CMK (cell line): ENCODE measurements around the gene QKI.
A peak's percentile ranks its signal among the peaks of the same experiment; 100 is the strongest.

Experiments
- DNase-seq: peaks from one replicate; pipeline ENCODE4 v3.0.0-alpha.2; 2010; ENCODE audit warnings: low read depth

Gene QKI

GRCh38 chr6:163392533-163392932 is 22.0 kb upstream of the QKI start:
- DNase-seq = no peak

DNA sequence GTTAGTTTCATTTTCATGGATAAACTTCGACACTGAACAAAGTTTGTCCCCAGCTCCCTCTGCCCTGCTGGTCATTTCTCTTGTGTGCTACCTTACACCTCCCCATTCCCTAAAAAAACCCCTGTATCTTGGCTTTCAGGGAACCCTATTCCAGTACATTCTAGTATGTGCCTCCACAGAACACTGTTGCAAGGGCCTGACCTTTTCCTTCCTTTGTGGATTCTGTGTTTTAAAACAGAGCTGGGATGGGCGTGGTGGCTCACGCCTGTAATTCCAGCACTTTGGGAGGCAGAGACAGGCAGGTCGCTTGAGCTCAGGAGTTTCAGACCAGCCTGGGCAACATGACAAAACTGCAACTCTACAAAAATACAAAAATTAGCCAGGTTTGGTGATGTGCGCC is 20.6 kb upstream of the QKI start:
- DNase-seq = no peak

GRCh38 chr6:163394659-163395058 is 19.9 kb upstream of the QKI start:
- DNase-seq = no peak

DNA sequence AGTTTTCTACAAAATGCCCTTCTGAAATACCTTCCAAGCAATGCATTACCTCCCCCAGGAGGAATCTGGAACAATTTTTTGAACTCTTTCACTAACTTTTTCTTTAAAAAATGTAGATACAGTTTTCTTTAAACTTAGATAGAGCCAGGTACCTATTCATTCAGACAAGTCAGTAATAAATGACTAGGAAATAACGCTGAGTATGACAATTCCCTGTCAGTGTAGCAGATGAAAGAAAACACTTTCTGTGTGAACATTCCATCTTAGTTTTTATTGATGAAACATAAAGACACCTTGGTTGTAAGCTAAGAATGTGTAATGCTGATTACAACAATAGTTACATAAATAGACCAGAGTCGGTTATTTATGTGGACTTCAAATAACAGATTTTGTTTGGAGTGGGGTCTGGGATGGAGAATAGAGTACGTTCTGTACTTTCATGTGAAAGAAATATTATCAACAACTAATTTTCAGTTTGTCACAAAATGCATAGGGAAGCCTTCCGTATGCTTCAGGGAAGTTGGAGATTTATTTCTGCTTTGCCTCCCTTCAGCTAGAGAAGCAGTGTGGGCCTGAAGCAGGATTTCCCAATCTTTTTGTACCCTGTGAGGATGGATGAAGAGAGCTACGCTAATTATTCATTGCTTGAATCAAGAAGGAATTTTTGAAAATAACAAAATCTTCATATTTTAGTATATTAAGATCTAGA is 19.2 kb upstream of the QKI start:
- DNase-seq = no peak

DNA sequence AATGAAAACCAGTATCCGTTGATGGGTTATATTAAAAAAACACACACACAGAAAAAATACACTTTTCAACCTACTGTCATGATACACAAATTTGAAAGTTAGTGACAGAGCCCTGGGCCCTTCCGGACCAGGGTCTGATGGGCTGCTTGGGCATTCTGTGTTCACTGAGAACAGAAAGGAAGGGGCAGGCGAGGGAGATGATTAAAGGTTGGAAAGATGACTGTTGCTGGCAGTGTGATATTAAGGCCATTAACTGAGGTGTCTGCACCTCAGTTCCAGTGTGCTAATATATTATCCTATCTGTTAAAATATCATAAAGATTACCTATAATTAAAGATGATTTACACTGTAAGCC is 18.7 kb upstream of the QKI start:
- DNase-seq = no peak

DNA sequence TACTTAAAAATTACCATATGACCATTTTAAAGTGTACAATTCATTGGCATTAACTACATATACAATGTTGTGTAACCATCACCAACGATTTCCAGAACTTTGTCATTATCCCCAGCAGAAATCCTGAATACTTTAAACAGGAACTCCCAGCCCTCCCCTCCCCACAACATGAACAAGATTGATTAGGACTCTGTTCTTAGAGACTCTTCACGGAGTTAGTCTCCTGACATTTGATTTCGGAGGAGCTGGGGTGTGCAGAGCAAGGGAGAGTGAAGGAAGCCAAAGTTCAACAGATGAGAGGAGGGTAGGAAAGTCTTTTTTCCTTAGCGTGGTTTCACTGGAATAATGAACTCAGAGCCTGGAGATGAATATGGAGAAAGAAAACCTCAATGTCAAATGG is 17.2 kb upstream of the QKI start:
- no peak for DNase-seq

DNA sequence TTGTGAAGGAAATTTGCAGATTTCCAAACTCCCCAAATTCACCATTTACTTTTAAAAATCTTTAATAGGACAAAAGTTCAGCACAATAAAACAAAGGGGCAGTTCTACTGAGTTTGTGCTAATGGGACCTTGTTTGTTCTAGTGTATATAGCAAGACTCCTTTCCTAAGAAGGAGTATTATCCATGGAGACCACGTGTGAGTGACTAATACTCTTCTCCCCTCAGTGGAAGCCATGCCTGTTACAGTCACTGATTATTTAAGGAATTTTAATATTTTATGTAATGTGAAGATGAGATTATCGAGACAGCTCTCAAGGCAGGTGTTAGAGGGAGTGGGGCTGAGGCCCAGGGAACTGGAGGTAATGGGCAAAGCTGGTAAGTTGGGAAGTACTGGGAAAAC is 16.4 kb upstream of the QKI start:
- DNase-seq = no peak

- no peak for DNase-seq
These were observed 15.7 kb upstream of the QKI start for GRCh38 chr6:163398815-163399214.

DNA sequence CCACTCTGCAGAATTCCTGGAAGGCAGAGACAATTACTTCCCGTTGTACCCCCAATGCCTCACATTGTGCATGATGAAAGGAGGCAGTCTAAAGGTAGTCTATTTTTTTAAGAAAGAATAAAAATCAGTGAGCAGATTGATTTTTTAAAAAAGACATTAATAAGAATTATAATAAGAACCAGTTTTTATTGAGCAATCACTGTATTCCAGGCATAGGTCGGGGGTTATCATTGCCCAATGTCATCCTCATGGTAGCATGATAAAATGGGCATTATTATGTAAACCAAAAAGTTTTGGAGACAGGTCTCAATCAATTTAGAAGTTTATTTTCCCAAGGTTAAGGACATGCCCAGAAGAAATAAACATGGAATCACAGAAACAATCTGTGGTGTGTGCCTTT is 14.0 kb upstream of the QKI start:
- DNase-seq = no peak

DNA sequence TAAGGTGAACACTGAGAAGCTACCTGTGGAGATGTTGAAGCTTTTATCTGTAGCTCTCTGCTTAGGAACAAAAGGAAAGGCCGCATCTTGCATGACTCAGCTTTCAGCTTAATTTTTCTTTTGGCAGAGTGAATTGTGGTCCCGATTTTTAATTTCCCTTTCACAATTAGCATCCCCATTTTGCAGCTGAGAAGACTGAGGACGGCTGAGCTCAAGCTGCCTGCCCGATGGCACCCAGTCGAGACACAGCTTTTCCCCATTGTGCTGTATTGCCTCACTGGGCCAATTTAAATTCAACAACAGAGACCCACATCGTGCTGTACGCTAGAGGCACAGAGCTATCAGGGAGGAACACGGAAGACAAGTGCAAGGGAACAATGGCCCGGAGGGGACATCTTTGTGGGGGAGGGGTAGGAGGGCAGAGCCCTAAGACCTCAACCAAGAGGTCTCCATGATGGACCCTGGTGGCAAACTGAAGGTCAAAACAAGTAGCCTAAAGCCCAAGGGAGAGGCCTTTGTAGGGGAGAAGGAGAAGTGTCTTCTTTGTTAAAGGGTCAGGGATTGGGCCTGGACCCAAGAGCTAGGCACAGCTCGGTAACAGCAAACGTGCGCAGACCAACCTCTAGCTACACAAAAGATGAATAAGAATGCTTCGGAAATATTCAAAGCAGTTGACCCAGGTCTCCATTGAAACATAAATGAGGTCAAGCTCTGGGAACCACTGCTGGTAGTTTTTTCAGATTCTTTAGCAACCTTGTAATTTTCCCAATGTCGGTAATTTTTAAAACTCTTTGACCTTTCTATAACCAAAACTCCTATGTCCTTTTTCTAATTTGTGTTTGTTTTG is 13.3 kb upstream of the QKI start:
- DNase-seq = no peak

DNA sequence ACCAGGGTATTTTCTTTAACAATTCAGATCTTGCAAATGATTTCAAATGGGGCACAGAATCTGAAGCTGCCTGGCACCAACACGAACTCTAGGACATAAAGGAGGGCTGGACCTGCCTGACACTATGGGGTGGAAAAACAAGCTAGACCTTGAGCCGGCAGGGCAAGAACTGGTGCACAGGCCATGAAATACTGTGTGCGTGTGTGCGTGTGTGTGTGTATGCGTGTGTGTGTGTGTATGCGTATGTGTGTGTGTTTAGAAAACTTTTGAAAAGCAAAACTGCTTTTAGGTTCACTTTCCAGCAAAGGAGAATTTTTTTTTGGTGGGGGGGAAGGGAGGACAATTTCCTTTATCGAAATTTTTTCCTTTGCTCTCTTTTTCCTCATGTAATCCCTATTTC is 11.9 kb upstream of the QKI start:
- DNase-seq = no peak

- DNase-seq = no peak
These were observed 9.7 kb upstream of the QKI start for GRCh38 chr6:163404825-163405265.

DNA sequence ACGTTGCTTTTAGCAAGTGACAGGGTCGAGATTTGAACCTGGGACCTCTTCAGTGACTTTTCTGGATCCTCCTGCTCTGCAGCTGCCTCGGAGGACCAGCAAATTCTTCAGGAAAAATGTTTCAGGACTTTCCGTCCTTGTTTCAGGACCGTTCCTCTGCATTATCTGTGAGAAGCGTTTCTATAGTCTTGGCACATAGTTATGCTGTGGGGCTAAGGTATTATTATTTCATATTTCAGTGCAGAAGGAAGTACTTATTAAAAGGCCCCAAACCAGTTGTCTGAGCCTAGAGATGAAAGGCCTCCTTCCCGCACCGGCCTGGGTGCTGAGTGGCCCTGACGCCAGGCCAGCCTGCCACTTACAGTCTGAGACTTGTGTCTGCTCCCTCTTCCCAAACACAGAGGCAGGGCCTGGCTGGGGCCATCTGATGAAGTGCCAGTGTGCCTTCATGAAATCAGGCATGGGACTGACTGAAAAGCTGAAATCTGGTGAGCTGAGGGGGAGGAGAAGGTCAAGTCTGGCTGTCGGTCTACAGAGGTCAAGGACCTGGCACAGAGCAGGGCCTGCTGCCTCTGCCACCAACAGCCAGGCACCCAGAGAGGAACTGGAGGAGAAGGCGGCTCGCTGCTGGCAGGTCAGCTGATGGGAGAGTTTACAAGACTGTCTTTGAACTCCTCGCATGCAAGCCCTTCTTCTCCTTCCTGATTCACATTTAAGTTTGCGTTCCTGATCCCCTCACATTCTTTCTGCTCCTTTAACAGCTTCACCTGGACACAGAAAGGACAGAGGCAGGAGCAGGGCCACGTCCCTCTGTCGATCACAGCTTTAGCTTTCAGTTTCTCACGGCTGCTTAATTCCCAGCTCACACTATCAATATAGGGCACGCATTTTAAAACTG is 8.9 kb upstream of the QKI start:
- no peak for DNase-seq

DNA sequence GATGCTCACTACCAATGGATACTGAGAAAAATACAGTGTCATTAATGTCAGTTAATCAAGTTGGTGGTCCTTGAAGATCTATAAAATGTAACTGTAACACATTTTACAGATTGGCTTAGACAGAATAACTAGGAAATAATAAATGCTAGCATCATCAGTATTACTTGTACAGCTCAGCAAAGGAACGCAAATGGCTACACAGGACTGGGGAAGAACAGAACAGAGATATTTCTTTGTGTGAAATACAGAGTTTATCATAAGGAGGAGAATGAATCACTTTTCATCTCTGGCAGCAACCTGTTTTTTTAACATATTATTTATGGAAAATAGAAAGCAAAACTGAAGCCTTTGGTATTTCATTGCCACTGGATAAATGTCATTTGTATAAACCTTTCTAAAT is 8.2 kb upstream of the QKI start:
- DNase-seq = no peak

DNA sequence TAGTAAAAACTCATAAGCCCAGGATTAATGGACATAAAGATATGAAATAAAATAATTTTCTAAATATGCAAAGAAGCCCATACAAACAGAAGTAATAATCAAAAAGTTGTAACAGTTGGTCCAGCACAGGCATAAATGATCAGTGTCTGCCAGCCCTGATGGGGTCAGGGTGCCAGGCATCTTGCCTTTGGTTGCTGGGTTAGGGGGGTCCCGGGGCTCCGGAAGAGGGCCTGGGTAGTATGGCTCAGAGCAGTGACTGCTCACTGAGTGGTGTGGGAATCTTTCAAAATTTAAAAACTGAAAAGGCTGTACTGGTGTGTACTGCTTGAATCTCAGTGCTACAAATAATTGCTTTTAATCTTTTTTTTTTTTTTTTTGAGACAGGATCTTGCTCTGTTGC is 7.7 kb upstream of the QKI start:
- DNase-seq = no peak

- no peak for DNase-seq
These were observed 6.0 kb upstream of the QKI start for GRCh38 chr6:163408352-163408991.

GRCh38 chr6:163409712-163410111 is 4.8 kb upstream of the QKI start:
- DNase-seq = no peak

- DNase-seq = no peak
These were observed 2.2 kb upstream of the QKI start for GRCh38 chr6:163412341-163412740.

- DNase-seq = no peak
These were observed 1.6 kb upstream of the QKI start for GRCh38 chr6:163412801-163413344.

- DNase-seq = peak; percentile 67
These were observed 987 bp upstream of the QKI start for GRCh38 chr6:163413345-163414116.
